Neuronal stem cell (in vitro differentiated cells): Measurements from ENCODE around the gene PAQR5.

Experiments used
- DNase-seq: peaks from one replicate; pipeline ENCODE4 v3.0.0-alpha.2; 2013; ENCODE audit warnings: low spot score
- H2AFZ ChIP-seq: one replicate; pipeline ENCODE4 v1.6.1; 2013; ENCODE audit warnings: mild to moderate bottlenecking, low read length, inconsistent platforms
- H2AK5ac ChIP-seq: 2 replicates; pipeline ENCODE4 v1.6.1; 2013; ENCODE audit warnings: low read depth, mild to moderate bottlenecking, inconsistent platforms, low read length, moderate library complexity, mixed read lengths
- H2BK120ac ChIP-seq: 2 replicates; pipeline ENCODE4 v1.6.1; 2013; ENCODE audit warnings: low read depth, mild to moderate bottlenecking, inconsistent platforms, low read length, moderate library complexity, mixed read lengths
- H2BK12ac ChIP-seq: one replicate; pipeline ENCODE4 v1.6.1; 2013; ENCODE audit warnings: low read length, inconsistent platforms
- H2BK15ac ChIP-seq: 2 replicates; pipeline ENCODE4 v1.6.1; 2013; ENCODE audit warnings: mild to moderate bottlenecking, low read length, inconsistent platforms, mixed read lengths
- H2BK5ac ChIP-seq: one replicate; pipeline ENCODE4 v1.6.1; 2013; ENCODE audit warnings: inconsistent platforms, mild to moderate bottlenecking, low read length, moderate library complexity
- H3K14ac ChIP-seq: one replicate; pipeline ENCODE4 v1.6.1; 2013; ENCODE audit warnings: low read length, inconsistent platforms
- H3K18ac ChIP-seq: 2 replicates; pipeline ENCODE4 v1.6.1; 2013; ENCODE audit warnings: low read length, inconsistent platforms
- H3K23ac ChIP-seq: 2 replicates; pipeline ENCODE4 v1.6.1; 2013; ENCODE audit warnings: low read depth, mild to moderate bottlenecking, mixed read lengths, low read length, inconsistent platforms; ENCODE audit not compliant: poor library complexity
- H3K27ac ChIP-seq: replicated peaks from 3 replicates; pipeline ENCODE4 v1.5.1; 2013; ENCODE audit warnings: low read length, inconsistent platforms
- H3K27me3 ChIP-seq, 3 experiments: 2 replicates each; pipeline ENCODE4 v1.6.1; 2013; ENCODE audit warnings: low read length in 3 of 3, mild to moderate bottlenecking in 2 of 3, inconsistent platforms in 1 of 3, low read depth in 1 of 3, mixed read lengths in 1 of 3, moderate library complexity in 1 of 3; ENCODE audit not compliant: control insufficient read depth in 3 of 3, insufficient read depth in 3 of 3
- H3K36me3 ChIP-seq, 2 donors: replicated peaks in 1 of 2; 2 replicates each; pipeline ENCODE4 v1.6.1; 2013; ENCODE audit warnings: low read length in 2 of 2; ENCODE audit not compliant: control insufficient read depth in 2 of 2, insufficient read depth in 2 of 2
- H3K4ac ChIP-seq: 2 replicates; pipeline ENCODE4 v1.6.1; 2013; ENCODE audit warnings: inconsistent platforms, mild to moderate bottlenecking, low read length, moderate library complexity
- H3K4me1 ChIP-seq, 2 donors: 1 replicate in 1 of 2; 2 replicates in 1 of 2; pipeline ENCODE4 v1.6.1; 2013; ENCODE audit warnings: low read length in 2 of 2, low read depth in 1 of 2; ENCODE audit not compliant: control insufficient read depth in 2 of 2, insufficient read depth in 1 of 2
- H3K4me2 ChIP-seq: one replicate; pipeline ENCODE4 v1.6.1; 2013; ENCODE audit warnings: mild to moderate bottlenecking, low read length, inconsistent platforms; ENCODE audit not compliant: insufficient read depth, poor library complexity, severe bottlenecking
- H3K4me3 ChIP-seq, 2 donors: 2 replicates each; pipeline ENCODE4 v1.5.1; 2013; ENCODE audit warnings: low read length in 2 of 2, mild to moderate bottlenecking in 2 of 2, inconsistent platforms in 1 of 2, moderate library complexity in 1 of 2
- H3K79me1 ChIP-seq: one replicate; pipeline ENCODE4 v1.6.1; 2013; ENCODE audit warnings: low read depth, mild to moderate bottlenecking, inconsistent platforms, low read length, moderate library complexity
- H3K9ac ChIP-seq: one replicate; pipeline ENCODE4 v1.6.1; 2013; ENCODE audit warnings: mild to moderate bottlenecking, low read depth, low read length, inconsistent platforms; ENCODE audit not compliant: poor library complexity
- H3K9me3 ChIP-seq, 2 donors: replicated peaks in 1 of 2; 2 replicates each; pipeline versions ENCODE3 to v1.6.1; 2013; ENCODE audit warnings: low read length in 2 of 2, mild to moderate bottlenecking in 2 of 2, inconsistent platforms in 1 of 2, low read depth in 1 of 2, mixed read lengths in 1 of 2, moderate library complexity in 1 of 2; ENCODE audit not compliant: control insufficient read depth in 2 of 2, insufficient read depth in 1 of 2
- H4K8ac ChIP-seq: one replicate; pipeline ENCODE4 v1.6.1; 2013; ENCODE audit warnings: low read depth, mild to moderate bottlenecking, inconsistent platforms, low read length, moderate library complexity
- H4K91ac ChIP-seq: one replicate; pipeline ENCODE4 v1.6.1; 2013; ENCODE audit warnings: low read length, low read depth, mild to moderate bottlenecking, inconsistent platforms; ENCODE audit not compliant: poor library complexity
- WGBS, 2 donors: extraction: QIAGEN DNeasy Blood & Tissue Kit; methylation state at CpG; one replicate each; pipeline ENCODE4 v1.1.7; 2013; ENCODE audit warnings: missing lambda C conversion rate in 2 of 2, mixed read lengths in 1 of 2; ENCODE audit not compliant: insufficient read length in 2 of 2, insufficient replicate concordance in 1 of 2; ENCODE audit errors: extremely low coverage in 2 of 2; 5-methylcytosine and 5-hydroxymethylcytosine counted together

The PAQR5 gene

GRCh38 chr15:69351884-69352283, 53.2 kb downstream of the PAQR5 start:
- no peak overlapping the region for H3K18ac ChIP-seq
- no peaks in the 10 kb centered on the region for H3K27me3 ChIP-seq
- no peak overlapping the region for H4K91ac ChIP-seq
- H3K4me2 ChIP-seq = no peak overlapping the region
- H2BK12ac ChIP-seq = no peak overlapping the region
- no peak overlapping the region for H3K4me3 ChIP-seq
- H2BK15ac ChIP-seq = no peak overlapping the region
- H3K4ac ChIP-seq = no peak overlapping the region
- H2AFZ ChIP-seq = no peak overlapping the region
- H3K79me1 ChIP-seq = no peaks in the 10 kb centered on the region
- H3K36me3 ChIP-seq = no peaks in the 10 kb centered on the region
- no peak overlapping the region for H3K23ac ChIP-seq
- H2AK5ac ChIP-seq = no peak overlapping the region
- DNase-seq = no peak
- H3K27ac ChIP-seq = no peak overlapping the region
- no CpG with 5 or more reads among the region's 2 CpGs for WGBS, 2 donors
- no peaks in the 10 kb centered on the region for H3K9me3 ChIP-seq
- no peak overlapping the region for H4K8ac ChIP-seq
- H2BK5ac ChIP-seq = no peak overlapping the region
- H2BK120ac ChIP-seq = no peak overlapping the region
- no peaks in the 10 kb centered on the region for H3K4me1 ChIP-seq
- no peak overlapping the region for H3K9ac ChIP-seq
- H3K14ac ChIP-seq = no peak overlapping the region

GRCh38 chr15:69357773-69358771, 59.4 kb downstream of the PAQR5 start:
- Histone ChIP-seq H3K79me1 (no peaks in the 10 kb centered on the region), H3K27ac (no peak overlapping the region), H2AFZ (no peak overlapping the region), H3K14ac (no peak overlapping the region), H3K36me3 (no peaks in the 10 kb centered on the region), H4K8ac (no peak overlapping the region), H3K9me3 (no peaks in the 10 kb centered on the region), H3K4me2 (no peak overlapping the region), H2BK5ac (no peak overlapping the region), H2BK120ac (no peak overlapping the region), H4K91ac (no peak overlapping the region), H3K4ac (no peak overlapping the region), H3K4me3 (no peak overlapping the region), H3K4me1 (peaks cover 4 to 10% of the 10 kb centered on the region in 2 donors), H3K27me3 (peaks cover 0 to 3% (median 0%) of the 10 kb centered on the region in 3 experiments), H2BK12ac (no peak overlapping the region), H2BK15ac (no peak overlapping the region), H3K9ac (no peak overlapping the region), H2AK5ac (no peak overlapping the region), H3K23ac (no peak overlapping the region), H3K18ac (no peak overlapping the region)
- WGBS, 2 donors = no CpG with 5 or more reads among the region's 9 CpGs
- peak; percentile 33 for DNase-seq

- Histone ChIP-seq H3K18ac (no peak overlapping the region), H2BK15ac (no peak overlapping the region)
- WGBS, 2 donors = no CpG with 5 or more reads among the region's 4 CpGs
Measured at GRCh38 chr15:69358850-69359249, 60.1 kb downstream of the PAQR5 start.

GRCh38 chr15:69359722-69360121, 61.0 kb downstream of the PAQR5 start:
- Histone ChIP-seq H3K23ac (no peak overlapping the region), H4K91ac (peak overlapping the region; percentile 31), H2AK5ac (no peak overlapping the region), H2AFZ (no peak overlapping the region), H3K79me1 (no peaks in the 10 kb centered on the region), H2BK12ac (no peak overlapping the region), H3K14ac (no peak overlapping the region), H3K27me3 (peaks cover 0 to 3% (median 0%) of the 10 kb centered on the region in 3 experiments), H3K4ac (no peak overlapping the region), H3K4me3 (no peak overlapping the region), H3K9ac (no peak overlapping the region), H3K27ac (no peak overlapping the region), H2BK120ac (no peak overlapping the region), H3K36me3 (no peaks in the 10 kb centered on the region), H3K4me2 (no peak overlapping the region), H2BK15ac (no peak overlapping the region), H3K4me1 (peaks cover 4 to 10% of the 10 kb centered on the region in 2 donors), H3K9me3 (no peaks in the 10 kb centered on the region), H2BK5ac (no peak overlapping the region), H3K18ac (peak overlapping the region; percentile 65), H4K8ac (no peak overlapping the region)
- no peak for DNase-seq
- no CpG with 5 or more reads among the region's 3 CpGs for WGBS, 2 donors

More at GRCh38 chr15:69358850-69359249, 60.1 kb downstream of the PAQR5 start:
- Histone ChIP-seq H3K4me3 (no peak overlapping the region), H2AFZ (no peak overlapping the region), H3K4ac (no peak overlapping the region), H2BK5ac (no peak overlapping the region), H2BK12ac (no peak overlapping the region), H4K8ac (no peak overlapping the region), H2BK120ac (no peak overlapping the region), H3K36me3 (no peaks in the 10 kb centered on the region), H3K79me1 (no peaks in the 10 kb centered on the region), H3K4me1 (peaks cover 4 to 10% of the 10 kb centered on the region in 2 donors), H3K4me2 (no peak overlapping the region), H3K14ac (no peak overlapping the region), H3K27ac (no peak overlapping the region), H3K9ac (no peak overlapping the region), H4K91ac (no peak overlapping the region), H3K9me3 (no peaks in the 10 kb centered on the region), H2AK5ac (no peak overlapping the region), H3K23ac (no peak overlapping the region), H3K27me3 (peaks cover 0 to 3% (median 0%) of the 10 kb centered on the region in 3 experiments)
- no peak for DNase-seq
